RWPE2 (cell line): Measurements from ENCODE around the gene HK2.

Experiments
- ATAC-seq: fragments of 200-7000 bp; cut with Tn5 transposase; 3 replicates; pipeline ENCODE4 v1.9.1; 2021; ENCODE audit warnings: low read depth
- DNase-seq: peaks from one replicate; pipeline ENCODE4 v3.0.0-alpha.2; 2020; ENCODE audit warnings: low spot score
- H3K27ac ChIP-seq: fragments of 450-650 bp; 2 replicates; pipeline ENCODE4 v1.5.1; 2017; ENCODE audit warnings: mild to moderate bottlenecking; ENCODE audit not compliant: poor library complexity, severe bottlenecking
- H3K27me3 ChIP-seq: fragments of 250-450 bp; sonication (Bioruptor Pico); 2 replicates; pipeline ENCODE4 v1.5.1; 2021; ENCODE audit warnings: mild to moderate bottlenecking, moderate library complexity; ENCODE audit not compliant: insufficient read depth, poor library complexity, severe bottlenecking
- H3K36me3 ChIP-seq: fragments of 250-450 bp; sonication (Bioruptor Pico); 2 replicates; pipeline ENCODE4 v1.5.1; 2020; ENCODE audit warnings: low read depth, mild to moderate bottlenecking, moderate library complexity
- H3K4me1 ChIP-seq: fragments of 250-450 bp; sonication (Bioruptor Pico); 2 replicates; pipeline ENCODE4 v1.5.1; 2021; ENCODE audit warnings: mild to moderate bottlenecking, moderate library complexity; ENCODE audit not compliant: insufficient read depth, poor library complexity, severe bottlenecking
- H3K4me3 ChIP-seq: fragments of 250-450 bp; sonication (Bioruptor Pico); 2 replicates; pipeline ENCODE4 v1.5.1; 2021; ENCODE audit warnings: mild to moderate bottlenecking, moderate library complexity; ENCODE audit not compliant: severe bottlenecking
- H3K9me3 ChIP-seq: fragments of 250-450 bp; sonication (Bioruptor Pico); 2 replicates; pipeline ENCODE4 v1.5.1; 2021; ENCODE audit warnings: mild to moderate bottlenecking, moderate library complexity; ENCODE audit not compliant: severe bottlenecking
- TF ChIP-seq, protein P1 (sequence below): fragments of 450-650 bp; IDR thresholded peaks from one replicate; pipeline ENCODE4 v1.5.1; 2017; ENCODE audit warnings: mild to moderate bottlenecking, moderate library complexity; ENCODE audit not compliant: poor library complexity, severe bottlenecking

Gene HK2

DNA sequence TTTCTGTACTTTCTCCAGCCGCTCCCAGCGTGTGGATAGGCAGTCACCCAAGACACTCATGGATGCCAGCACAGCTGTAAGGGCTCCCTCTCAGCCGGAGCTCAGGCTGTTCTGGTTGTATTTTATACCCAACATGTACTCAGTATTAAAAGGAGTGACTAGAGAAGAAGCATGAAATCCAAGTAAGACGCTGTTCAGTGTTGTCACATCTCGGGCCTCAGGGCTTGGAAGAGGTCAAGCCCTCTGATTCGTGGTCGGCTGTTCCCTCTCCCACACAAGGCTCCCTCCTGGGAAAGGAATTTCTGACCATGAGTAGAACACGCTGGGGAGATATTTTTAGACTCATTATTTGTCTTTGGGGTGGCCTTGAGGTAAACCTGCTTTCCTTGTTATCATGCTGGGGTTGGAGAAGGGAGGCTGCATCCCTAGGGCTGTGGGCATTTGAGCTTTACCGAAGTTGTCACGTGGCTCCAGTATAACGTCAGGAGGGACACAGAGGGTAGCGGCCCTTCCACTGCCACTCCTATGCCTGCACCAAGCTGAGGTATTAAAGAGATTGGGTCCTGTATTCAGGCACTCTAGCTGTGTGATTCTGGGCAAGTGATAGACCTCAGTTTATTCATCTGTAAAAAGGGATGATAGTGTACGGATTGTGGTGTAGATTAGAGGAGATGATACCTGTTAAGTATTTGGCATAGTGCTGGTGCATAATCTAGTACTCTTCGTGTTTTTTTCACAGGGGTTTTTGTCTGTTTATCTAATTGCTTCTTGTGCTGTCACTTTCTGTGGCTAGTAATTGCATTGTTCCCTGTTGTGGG lies 34.1 kb downstream of the HK2 start:
- ATAC-seq = no peak
- peaks cover 61% of the 10 kb centered on the region for H3K36me3 ChIP-seq
- TF ChIP-seq, protein P1, sequence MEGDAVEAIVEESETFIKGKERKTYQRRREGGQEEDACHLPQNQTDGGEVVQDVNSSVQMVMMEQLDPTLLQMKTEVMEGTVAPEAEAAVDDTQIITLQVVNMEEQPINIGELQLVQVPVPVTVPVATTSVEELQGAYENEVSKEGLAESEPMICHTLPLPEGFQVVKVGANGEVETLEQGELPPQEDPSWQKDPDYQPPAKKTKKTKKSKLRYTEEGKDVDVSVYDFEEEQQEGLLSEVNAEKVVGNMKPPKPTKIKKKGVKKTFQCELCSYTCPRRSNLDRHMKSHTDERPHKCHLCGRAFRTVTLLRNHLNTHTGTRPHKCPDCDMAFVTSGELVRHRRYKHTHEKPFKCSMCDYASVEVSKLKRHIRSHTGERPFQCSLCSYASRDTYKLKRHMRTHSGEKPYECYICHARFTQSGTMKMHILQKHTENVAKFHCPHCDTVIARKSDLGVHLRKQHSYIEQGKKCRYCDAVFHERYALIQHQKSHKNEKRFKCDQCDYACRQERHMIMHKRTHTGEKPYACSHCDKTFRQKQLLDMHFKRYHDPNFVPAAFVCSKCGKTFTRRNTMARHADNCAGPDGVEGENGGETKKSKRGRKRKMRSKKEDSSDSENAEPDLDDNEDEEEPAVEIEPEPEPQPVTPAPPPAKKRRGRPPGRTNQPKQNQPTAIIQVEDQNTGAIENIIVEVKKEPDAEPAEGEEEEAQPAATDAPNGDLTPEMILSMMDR = no peak
- no peak overlapping the region for H3K4me3 ChIP-seq
- no peaks in the 10 kb centered on the region for H3K27me3 ChIP-seq
- no peak for DNase-seq
- H3K4me1 ChIP-seq = peaks cover 20% of the 10 kb centered on the region
- no peak overlapping the region for H3K27ac ChIP-seq
- H3K9me3 ChIP-seq = no peaks in the 10 kb centered on the region

GRCh38 chr2:74869517-74869916 lies 35.6 kb downstream of the HK2 start:
- TF ChIP-seq, protein P1 = no peak
- peaks cover 76% of the 10 kb centered on the region for H3K36me3 ChIP-seq

GRCh38 chr2:74870951-74871350 lies 37.0 kb downstream of the HK2 start:
- Histone ChIP-seq H3K27ac (no peak overlapping the region), H3K27me3 (no peaks in the 10 kb centered on the region), H3K4me1 (peaks cover under 1% of the 10 kb centered on the region), H3K4me3 (no peak overlapping the region), H3K9me3 (no peaks in the 10 kb centered on the region), H3K36me3 (peaks cover 89% of the 10 kb centered on the region)
- TF ChIP-seq, protein P1 = no peak
- DNase-seq (no peak), ATAC-seq (no peak)

More at GRCh38 chr2:74869517-74869916, 35.6 kb downstream of the HK2 start:
- no peak for ATAC-seq
- H3K4me1 ChIP-seq = peaks cover 15% of the 10 kb centered on the region
- DNase-seq = no peak
- no peaks in the 10 kb centered on the region for H3K9me3 ChIP-seq
- H3K27ac ChIP-seq = no peak overlapping the region
- H3K27me3 ChIP-seq = no peaks in the 10 kb centered on the region
- H3K4me3 ChIP-seq = no peak overlapping the region

DNA sequence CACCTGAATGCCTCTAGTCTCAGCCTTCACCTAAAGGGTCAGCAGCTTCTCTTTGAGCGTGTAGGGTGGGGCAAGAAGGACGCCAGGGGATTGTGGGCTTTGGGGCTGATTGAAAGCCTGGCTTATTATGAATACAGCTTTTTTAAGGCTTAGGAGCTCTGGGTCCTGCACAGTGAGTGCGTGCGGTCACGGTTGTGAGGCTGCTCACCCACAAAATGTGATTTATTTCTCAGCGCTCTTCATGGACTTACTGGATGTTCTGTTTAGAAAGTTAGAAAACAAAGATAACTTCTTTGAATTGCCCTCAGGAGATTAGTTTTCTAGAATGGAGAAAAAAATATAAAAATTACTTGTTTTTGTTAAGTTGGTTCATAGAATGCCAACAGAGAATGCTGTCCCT lies 37.5 kb downstream of the HK2 start:
- Histone ChIP-seq H3K4me1 (no peaks in the 10 kb centered on the region), H3K27ac (no peak overlapping the region), H3K4me3 (no peak overlapping the region), H3K36me3 (peaks cover 93% of the 10 kb centered on the region), H3K27me3 (no peaks in the 10 kb centered on the region), H3K9me3 (no peaks in the 10 kb centered on the region)
- no peak for DNase-seq
- TF ChIP-seq, protein P1 = no peak
- ATAC-seq = no peak

- no peak for ATAC-seq
- Histone ChIP-seq H3K27ac (no peak overlapping the region), H3K27me3 (no peaks in the 10 kb centered on the region), H3K9me3 (no peaks in the 10 kb centered on the region), H3K4me3 (no peak overlapping the region), H3K36me3 (peaks cover 95% of the 10 kb centered on the region), H3K4me1 (no peaks in the 10 kb centered on the region)
- TF ChIP-seq, protein P1 = no peak
- DNase-seq = no peak
These were observed 38.5 kb downstream of the HK2 start for GRCh38 chr2:74872389-74872836.
